ENCODE data around the gene CCK.

The CCK gene

GRCh38 chr3:42224658-42225421 lies 41.1 kb downstream of the CCK start:
- DNase-seq = no peak

- DNase-seq = no peak
These were observed 41.8 kb downstream of the CCK start for GRCh38 chr3:42224178-42224577.

GRCh38 chr3:42222942-42223693 lies 42.9 kb downstream of the CCK start:
- no peak for DNase-seq

GRCh38 chr3:42220436-42221121 lies 45.4 kb downstream of the CCK start:
- no peak for DNase-seq

- DNase-seq = no peak
These were observed 49.1 kb downstream of the CCK start for GRCh38 chr3:42216931-42217333.

GRCh38 chr3:42216302-42216701 lies 49.7 kb downstream of the CCK start:
- no peak for DNase-seq

GRCh38 chr3:42214565-42215283 lies 51.3 kb downstream of the CCK start:
- no peak for DNase-seq

- no peak for DNase-seq
These were observed 51.9 kb downstream of the CCK start for GRCh38 chr3:42214064-42214463.

- DNase-seq = no peak
These were observed 52.6 kb downstream of the CCK start for GRCh38 chr3:42213417-42213816.

GRCh38 chr3:42210726-42211125 lies 55.3 kb downstream of the CCK start:
- no peak for DNase-seq

- DNase-seq = no peak
These were observed 56.1 kb downstream of the CCK start for GRCh38 chr3:42209917-42210316.
